ENCODE results near the gene QARS1. TPM values are rescaled to one million over a fixed set of nuclear protein-coding genes. Genes with fewer than 3 reads are reported as not detected.

QARS1 gene
- 408 and 447 TPM in 2 replicates for total RNA-seq

GRCh38 chr3:49104427-49105291 is at the start of gene QARS1:
QARS1 (minus strand) TSS chr3:49104757; CDS start chr3:49104733, 24 bp downstream.

GRCh38 chr3:49132437-49133225 is 28.1 kb upstream of the QARS1 start, which contains the start of gene LAMB2:
LAMB2 (minus strand) TSS chr3:49133050; CDS start chr3:49132867, 183 bp downstream.

DNA sequence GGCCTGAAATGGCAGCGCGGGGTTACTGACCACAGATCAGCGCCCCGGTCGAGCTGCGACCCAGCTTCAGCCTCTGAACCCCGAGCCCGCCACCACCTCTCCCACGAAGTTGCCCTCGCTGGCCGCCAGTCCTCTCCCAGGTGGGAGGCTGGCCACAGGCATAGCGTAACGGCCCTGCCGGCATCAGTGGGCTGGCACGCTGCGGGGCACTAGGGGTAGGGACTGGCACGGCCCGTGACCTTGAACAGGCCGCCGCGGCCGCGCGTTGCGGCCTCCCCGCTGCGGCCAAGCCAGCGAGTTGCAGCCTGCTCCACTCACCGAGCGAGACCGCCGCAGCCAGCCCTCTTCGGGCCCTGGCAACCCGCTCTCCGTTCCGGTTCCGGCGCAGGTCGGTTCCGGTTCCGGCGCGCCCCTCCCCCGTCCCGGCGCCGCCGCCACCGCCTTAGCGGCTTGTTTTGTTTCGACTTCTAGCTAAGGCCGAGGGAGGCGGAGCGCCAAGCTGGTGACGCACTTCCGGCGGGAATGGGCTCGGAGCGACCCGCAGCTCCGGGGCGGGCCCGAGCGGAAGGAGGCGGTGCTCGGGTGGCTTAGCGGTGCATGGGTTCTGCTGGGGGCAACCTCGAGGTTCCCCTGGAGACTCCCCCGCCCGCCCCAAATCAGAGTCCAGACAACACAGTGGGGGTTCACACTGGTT is 16.0 kb upstream of the QARS1 start, which contains the start of gene USP19:
USP19 (minus strand) TSS at position 386 of the 694 bp plus-strand sequence. CDS start 1,678 bp downstream, outside the sequence.

DNA sequence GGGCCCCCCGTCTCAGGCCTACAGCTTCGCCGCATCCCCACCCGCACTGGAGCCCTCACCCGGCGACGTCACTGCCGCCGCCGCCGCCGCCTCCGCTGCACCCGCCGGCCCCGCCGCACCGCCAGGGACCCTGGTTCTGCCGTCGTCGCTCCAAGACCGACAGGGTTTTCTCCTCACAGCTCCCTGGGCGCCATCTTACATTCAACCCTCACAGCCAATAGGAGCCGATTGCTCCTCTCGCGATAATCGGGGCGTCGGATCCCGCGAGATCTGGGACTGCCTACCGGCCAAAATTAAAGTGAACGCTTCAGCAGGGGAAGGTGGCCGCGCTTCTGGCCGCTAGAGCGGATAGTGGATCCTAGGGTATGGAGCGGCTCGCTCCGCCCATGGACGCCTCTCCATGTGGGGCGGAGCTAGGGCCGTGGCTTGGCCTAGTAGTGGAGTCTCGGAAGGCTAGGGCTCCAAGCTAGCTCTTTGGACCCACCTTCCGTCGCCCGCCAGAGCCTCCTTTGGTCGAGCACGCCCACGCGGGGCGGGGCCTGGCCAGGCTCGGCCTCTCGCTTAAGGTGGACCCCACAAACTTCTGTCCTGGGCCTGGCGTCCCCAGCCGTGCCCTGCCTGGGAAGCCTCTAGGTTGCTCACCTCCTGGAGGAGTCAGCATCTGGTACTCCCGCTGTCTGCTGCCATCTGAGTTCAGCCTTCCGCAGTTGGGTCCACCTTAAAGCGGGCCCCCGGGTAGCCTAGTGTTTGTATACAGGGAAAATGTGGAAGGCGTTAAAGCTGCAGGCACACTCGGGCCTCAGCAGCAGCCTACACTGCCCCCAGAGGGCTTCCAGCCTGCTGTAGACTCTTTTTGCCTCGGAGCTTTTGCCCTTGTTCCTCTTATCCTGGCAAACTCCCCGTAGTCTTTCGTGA is 10.4 kb downstream of the QARS1 start, which contains the start of gene QRICH1:
QRICH1 (minus strand) TSS at position 219 of the 915 bp plus-strand sequence. CDS start 17,054 bp downstream, outside the sequence.

Small RNA genes lying within 50 kb of the gene (small RNA-seq; reads per million reads assigned to genes)
- gene RN7SL182P (ENCODE audit: low replicate concordance): not detected

Other genes with a start within 250 kb of the QARS1 start
- 17.1 and 18.6 TPM in 2 replicates for gene SLC25A20, start 205.9 kb downstream of the QARS1 start, total RNA-seq
- gene ARIH2, start 185.9 kb downstream of the QARS1 start, total RNA-seq: 91.7 and 92.5 TPM in 2 replicates
- 24.5 and 25.9 TPM in 2 replicates for gene P4HTM, start 114.5 kb downstream of the QARS1 start, total RNA-seq
- 89.9 and 94.8 TPM in 2 replicates for gene WDR6, start 97.4 kb downstream of the QARS1 start, total RNA-seq
- gene DALRD3, start 86.2 kb downstream of the QARS1 start, total RNA-seq: 54.1 and 59.1 TPM in 2 replicates
- 39.4 and 56.9 TPM in 2 replicates for gene NDUFAF3, start 82.6 kb downstream of the QARS1 start, total RNA-seq
- gene IMPDH2, start 75.4 kb downstream of the QARS1 start, total RNA-seq: 196 and 272 TPM in 2 replicates
- gene QRICH1, start 10.7 kb downstream of the QARS1 start, total RNA-seq: 139 and 158 TPM in 2 replicates
- gene USP19, start 16.1 kb upstream of the QARS1 start, total RNA-seq: 44.8 and 56.7 TPM in 2 replicates
- 303 and 395 TPM in 2 replicates for gene LAMB2, start 28.3 kb upstream of the QARS1 start, total RNA-seq
- 28.5 and 30.0 TPM in 2 replicates for gene CCDC71, start 61.6 kb upstream of the QARS1 start, total RNA-seq
- gene KLHDC8B, start 66.8 kb upstream of the QARS1 start, total RNA-seq: 17.8 and 41.6 TPM in 2 replicates
- 1.1 and 1.3 TPM in 2 replicates for gene C3orf62, start 172.5 kb upstream of the QARS1 start, total RNA-seq
- 20.8 and 26.9 TPM in 2 replicates for gene USP4, start 235.3 kb upstream of the QARS1 start, total RNA-seq